Panc1 (cell line): ENCODE results near the gene SYT11. TPM values are rescaled to one million over a fixed set of nuclear protein-coding genes. Genes with fewer than 3 reads are reported as not detected.

Experiments used
- ATAC-seq: fragments of 200-7000 bp; cut with Tn5 transposase; 2 replicates; pipeline ENCODE4 v1.9.1; 2020; ENCODE audit warnings: mild to moderate bottlenecking, moderate library complexity
- BruUV-seq: library from RNA; stranded (reverse); fragments of 400-500 nt; replicated peaks from 2 replicates; lab custom pipeline; 2021; lab: Mats Ljungman, UMichigan
- CTCF ChIA-PET: fragments of 300-600 bp; sonication (Branson Sonifier 250); formaldehyde crosslinking; loops from one replicate; lab custom pipeline; 2022; ENCODE audit warnings: antibody characterized with exemption; lab: Charles Lee
- POLR2A ChIA-PET: fragments of 300-600 bp; sonication (Branson Sonifier 250); formaldehyde crosslinking; loops from one replicate; lab custom pipeline; 2022; ENCODE audit warnings: antibody characterized with exemption; lab: Charles Lee
- DNase-seq: peaks from one replicate; pipeline ENCODE4 v3.0.0-alpha.2; 2010; ENCODE audit warnings: low read depth, low spot score
- H3K27ac ChIP-seq: 2 replicates; pipeline ENCODE4 v1.5.1; 2011; ENCODE audit warnings: mild to moderate bottlenecking, low read length, inconsistent platforms
- H3K27me3 ChIP-seq: fragments of 200-500 bp; sonication (Bioruptor generic); 2 replicates; pipeline ENCODE4 v1.6.0; 2014; ENCODE audit warnings: low read length, inconsistent platforms; ENCODE audit not compliant: control insufficient read depth, insufficient read depth
- H3K36me3 ChIP-seq: fragments of 200-500 bp; sonication (Bioruptor generic); 2 replicates; pipeline ENCODE4 v1.5.1; 2014; ENCODE audit warnings: inconsistent platforms, mild to moderate bottlenecking, low read length, moderate library complexity; ENCODE audit not compliant: control insufficient read depth, insufficient read depth
- H3K4me1 ChIP-seq: 2 replicates; pipeline ENCODE4 v1.5.1; 2011; ENCODE audit warnings: inconsistent platforms, mild to moderate bottlenecking, low read length, moderate library complexity; ENCODE audit not compliant: control insufficient read depth, insufficient read depth
- H3K4me3 ChIP-seq, 2 experiments: 2 replicates each; pipeline ENCODE4 v1.5.1; 2011 to 2012; ENCODE audit warnings: low read depth in 2 of 2, low read length in 2 of 2, mild to moderate bottlenecking in 2 of 2, inconsistent platforms in 1 of 2, moderate library complexity in 1 of 2
- H3K9me3 ChIP-seq: fragments of 200-500 bp; sonication (Bioruptor generic); 2 replicates; pipeline ENCODE4 v1.5.1; 2014; ENCODE audit warnings: low read depth, mild to moderate bottlenecking, inconsistent platforms, low read length, moderate library complexity; ENCODE audit not compliant: control insufficient read depth, insufficient read depth
- POLR2AphosphoS5 ChIP-seq: IDR thresholded peaks from 2 replicates; pipeline ENCODE4 v1.6.1; 2012; ENCODE audit warnings: mild to moderate bottlenecking, low read depth, low read length, moderate library complexity
- SIN3A ChIP-seq: IDR thresholded peaks from 2 replicates; pipeline ENCODE4 v1.6.1; 2012; ENCODE audit warnings: low read depth, mild to moderate bottlenecking, low read length, moderate library complexity, borderline replicate concordance; ENCODE audit not compliant: insufficient read depth
- TCF7L2 ChIP-seq: IDR thresholded peaks from 2 replicates; pipeline ENCODE4 v1.6.1; 2011; ENCODE audit warnings: mild to moderate bottlenecking, low read depth, low read length, inconsistent platforms
- in situ Hi-C: cut with HindIII; loops from 2 replicates; pipeline ENCODE4 v1.10.0; 2016; ENCODE audit warnings: low sequenced_read_pairs, low pct_unique_long_range_greater_than_20kb
- intact Hi-C: fragments of 100-400 bp; cut with micrococcal nuclease; formaldehyde crosslinking; loops from one replicate; pipeline ENCODE4 v1.10.0; 2022; ENCODE audit not compliant: unreplicated experiment
- total RNA-seq: library from RNA; stranded (reverse); gene quantifications from one replicate; pipeline ENCODE4 v1.2.1, GENCODE V29; 2021; ENCODE audit not compliant: unreplicated experiment
- TF ChIP-seq, protein P1 (sequence below): fragments of 450-650 bp; IDR thresholded peaks from 2 replicates; pipeline ENCODE4 v1.5.1; 2017; ENCODE audit warnings: mild to moderate bottlenecking
- TF ChIP-seq, protein P2 (sequence below), 2 experiments: IDR thresholded peaks; 2 replicates each; pipeline ENCODE4 v1.6.1; 2011 to 2012; ENCODE audit warnings: low read depth in 2 of 2, control low read depth in 1 of 2, low read length in 1 of 2, mild to moderate bottlenecking in 1 of 2, moderate library complexity in 1 of 2; ENCODE audit not compliant: insufficient read depth in 1 of 2

SYT11 gene
- total RNA-seq, 1 experiment from 2014 or later: 4.0 TPM

DNA sequence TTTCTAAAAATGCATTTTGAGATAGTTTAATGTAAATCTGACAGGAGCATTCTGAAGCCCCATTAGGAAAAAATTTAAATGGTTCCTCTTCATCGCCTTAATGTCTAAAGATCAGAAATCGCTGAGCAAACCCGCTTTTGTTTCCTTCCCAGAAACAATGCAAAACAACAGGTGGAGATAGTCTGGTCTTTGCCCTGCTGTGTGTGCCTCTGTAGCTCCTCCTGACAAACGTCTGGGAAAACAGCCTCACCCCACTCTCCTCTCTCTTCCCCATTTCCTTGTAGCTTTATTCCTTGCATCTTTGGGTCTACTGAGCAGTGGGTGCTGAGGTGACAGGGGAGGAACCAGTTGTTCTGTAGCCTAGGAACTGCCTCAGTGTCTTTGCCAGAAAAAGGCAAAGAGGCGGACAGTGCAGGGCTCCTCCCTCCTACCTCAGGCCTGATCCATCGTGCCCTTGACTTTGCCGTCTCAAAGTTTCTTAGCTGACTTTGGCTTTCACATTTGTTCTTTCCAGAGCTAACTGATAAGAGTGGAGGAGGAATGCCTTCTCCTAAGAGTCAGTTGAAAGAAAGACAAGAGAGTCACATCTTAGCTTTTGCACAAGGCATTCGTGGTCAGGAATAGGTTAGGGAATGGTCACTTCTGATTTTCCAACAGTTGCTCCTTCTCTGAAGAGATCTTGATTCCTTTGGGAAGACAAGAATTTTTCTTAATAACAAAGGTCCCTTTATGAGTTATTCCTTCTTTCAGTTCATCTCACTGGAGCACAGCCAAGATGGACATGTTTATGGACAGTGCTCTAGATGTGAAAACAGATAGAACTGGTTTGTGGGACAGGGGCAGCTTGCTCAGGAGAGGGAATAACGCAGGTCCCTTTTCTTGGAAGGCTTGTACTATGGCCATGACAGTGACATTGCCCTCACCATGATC lies 24.9 kb downstream of the SYT11 start:
- ChIA-PET CTCF (interaction anchor here (0.5 kb wide), 1 partner anchor 33 kb away, joined by 6 read pairs; no protein-coding TSS in a partner anchor), POLR2A (interaction anchor here (0.6 kb wide), 2 partner anchors 13 to 52 kb away, joined by 3 read pairs; no protein-coding TSS in a partner anchor)
- Histone ChIP-seq H3K4me3 (no peak overlapping the region), H3K27ac (no peak overlapping the region), H3K9me3 (no peaks in the 10 kb centered on the region), H3K27me3 (no peaks in the 10 kb centered on the region), H3K4me1 (no peaks in the 10 kb centered on the region), H3K36me3 (no peaks in the 10 kb centered on the region)
- TF ChIP-seq, protein P1, sequence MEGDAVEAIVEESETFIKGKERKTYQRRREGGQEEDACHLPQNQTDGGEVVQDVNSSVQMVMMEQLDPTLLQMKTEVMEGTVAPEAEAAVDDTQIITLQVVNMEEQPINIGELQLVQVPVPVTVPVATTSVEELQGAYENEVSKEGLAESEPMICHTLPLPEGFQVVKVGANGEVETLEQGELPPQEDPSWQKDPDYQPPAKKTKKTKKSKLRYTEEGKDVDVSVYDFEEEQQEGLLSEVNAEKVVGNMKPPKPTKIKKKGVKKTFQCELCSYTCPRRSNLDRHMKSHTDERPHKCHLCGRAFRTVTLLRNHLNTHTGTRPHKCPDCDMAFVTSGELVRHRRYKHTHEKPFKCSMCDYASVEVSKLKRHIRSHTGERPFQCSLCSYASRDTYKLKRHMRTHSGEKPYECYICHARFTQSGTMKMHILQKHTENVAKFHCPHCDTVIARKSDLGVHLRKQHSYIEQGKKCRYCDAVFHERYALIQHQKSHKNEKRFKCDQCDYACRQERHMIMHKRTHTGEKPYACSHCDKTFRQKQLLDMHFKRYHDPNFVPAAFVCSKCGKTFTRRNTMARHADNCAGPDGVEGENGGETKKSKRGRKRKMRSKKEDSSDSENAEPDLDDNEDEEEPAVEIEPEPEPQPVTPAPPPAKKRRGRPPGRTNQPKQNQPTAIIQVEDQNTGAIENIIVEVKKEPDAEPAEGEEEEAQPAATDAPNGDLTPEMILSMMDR: no peak
- TF ChIP-seq SIN3A: no peak
- no peak for TF ChIP-seq POLR2AphosphoS5
- TF ChIP-seq, protein P2, sequence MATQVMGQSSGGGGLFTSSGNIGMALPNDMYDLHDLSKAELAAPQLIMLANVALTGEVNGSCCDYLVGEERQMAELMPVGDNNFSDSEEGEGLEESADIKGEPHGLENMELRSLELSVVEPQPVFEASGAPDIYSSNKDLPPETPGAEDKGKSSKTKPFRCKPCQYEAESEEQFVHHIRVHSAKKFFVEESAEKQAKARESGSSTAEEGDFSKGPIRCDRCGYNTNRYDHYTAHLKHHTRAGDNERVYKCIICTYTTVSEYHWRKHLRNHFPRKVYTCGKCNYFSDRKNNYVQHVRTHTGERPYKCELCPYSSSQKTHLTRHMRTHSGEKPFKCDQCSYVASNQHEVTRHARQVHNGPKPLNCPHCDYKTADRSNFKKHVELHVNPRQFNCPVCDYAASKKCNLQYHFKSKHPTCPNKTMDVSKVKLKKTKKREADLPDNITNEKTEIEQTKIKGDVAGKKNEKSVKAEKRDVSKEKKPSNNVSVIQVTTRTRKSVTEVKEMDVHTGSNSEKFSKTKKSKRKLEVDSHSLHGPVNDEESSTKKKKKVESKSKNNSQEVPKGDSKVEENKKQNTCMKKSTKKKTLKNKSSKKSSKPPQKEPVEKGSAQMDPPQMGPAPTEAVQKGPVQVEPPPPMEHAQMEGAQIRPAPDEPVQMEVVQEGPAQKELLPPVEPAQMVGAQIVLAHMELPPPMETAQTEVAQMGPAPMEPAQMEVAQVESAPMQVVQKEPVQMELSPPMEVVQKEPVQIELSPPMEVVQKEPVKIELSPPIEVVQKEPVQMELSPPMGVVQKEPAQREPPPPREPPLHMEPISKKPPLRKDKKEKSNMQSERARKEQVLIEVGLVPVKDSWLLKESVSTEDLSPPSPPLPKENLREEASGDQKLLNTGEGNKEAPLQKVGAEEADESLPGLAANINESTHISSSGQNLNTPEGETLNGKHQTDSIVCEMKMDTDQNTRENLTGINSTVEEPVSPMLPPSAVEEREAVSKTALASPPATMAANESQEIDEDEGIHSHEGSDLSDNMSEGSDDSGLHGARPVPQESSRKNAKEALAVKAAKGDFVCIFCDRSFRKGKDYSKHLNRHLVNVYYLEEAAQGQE (IDR thresholded peaks at IDR 0.05; ENCODE audit: insufficient read depth in 1 of 2, low read depth in 2 of 2, low read length in 1 of 2): no peak
- TF ChIP-seq TCF7L2: no peak
- DNase-seq (no peak), ATAC-seq (no peak)
- intact Hi-C loops: no loop called here
- in situ Hi-C loops: no loop called here
- no TSS peak for BruUV-seq

DNA sequence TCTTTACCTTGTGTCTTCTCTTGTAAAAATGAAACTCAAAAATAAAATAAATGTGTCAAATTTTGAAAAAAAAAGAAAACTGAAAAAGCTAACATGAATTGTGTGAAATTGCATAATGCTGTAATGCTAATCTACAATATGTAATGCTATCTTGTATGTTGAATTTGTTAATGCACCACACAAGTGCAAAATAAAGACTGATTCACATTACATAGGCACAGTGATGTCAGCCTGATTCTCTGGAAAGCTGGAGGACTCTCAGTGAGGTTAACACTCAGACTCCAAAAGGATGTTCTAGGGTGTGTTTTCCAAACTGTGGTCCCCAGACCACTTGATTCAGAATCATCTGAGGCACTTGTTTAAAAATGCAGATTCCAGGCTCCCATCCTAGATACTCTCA lies 25.6 kb downstream of the SYT11 start:
- no peak overlapping the region for H3K4me3 ChIP-seq
- H3K36me3 ChIP-seq: no peaks in the 10 kb centered on the region
- POLR2A ChIA-PET: interaction anchor here (0.6 kb wide), 1 partner anchor 51 kb away, joined by 3 read pairs; no protein-coding TSS in a partner anchor
- no peak for TF ChIP-seq TCF7L2
- TF ChIP-seq, protein P2 (IDR thresholded peaks at IDR 0.05; ENCODE audit: insufficient read depth in 1 of 2, low read depth in 2 of 2, low read length in 1 of 2): no peak
- TF ChIP-seq, protein P1: no peak
- TF ChIP-seq POLR2AphosphoS5: no peak
- intact Hi-C loops (no loop called here), in situ Hi-C loops (no loop called here)
- ATAC-seq: no peak
- no TSS peak for BruUV-seq
- no peaks in the 10 kb centered on the region for H3K4me1 ChIP-seq
- H3K9me3 ChIP-seq: no peaks in the 10 kb centered on the region
- CTCF ChIA-PET: no interaction called here
- no peaks in the 10 kb centered on the region for H3K27me3 ChIP-seq
- H3K27ac ChIP-seq: no peak overlapping the region
- no peak for DNase-seq
